Fibroblast of lung (primary cell): ENCODE measurements around the gene EPB41L5. TPM values are rescaled to one million over a fixed set of nuclear protein-coding genes. Genes with fewer than 3 reads are reported as not detected.

Experiments used
- DNase-seq, 2 donors: peaks; one replicate each; pipeline versions ENCODE4 v3.0.0 to v3.0.0-alpha.2; 2010; ENCODE audit warnings: low read depth in 2 of 2
- H2AFZ ChIP-seq: 2 replicates; pipeline ENCODE4 v1.5.1; 2012; ENCODE audit warnings: low read length, control low read depth, inconsistent platforms
- H3K27ac ChIP-seq: 2 replicates; pipeline ENCODE4 v1.5.1; 2011; ENCODE audit warnings: low read length, control low read depth; ENCODE audit not compliant: insufficient read depth
- H3K27me3 ChIP-seq: 2 replicates; pipeline ENCODE4 v1.5.1; 2011; ENCODE audit warnings: mild to moderate bottlenecking, low read length; ENCODE audit not compliant: control insufficient read depth, insufficient read depth
- H3K36me3 ChIP-seq: 2 replicates; pipeline ENCODE4 v1.5.1; 2011; ENCODE audit warnings: low read length; ENCODE audit not compliant: control insufficient read depth, insufficient read depth
- H3K4me1 ChIP-seq: 2 replicates; pipeline ENCODE4 v1.5.1; 2011; ENCODE audit warnings: low read length; ENCODE audit not compliant: control insufficient read depth, insufficient read depth; ENCODE audit errors: extremely low read depth
- H3K4me2 ChIP-seq: 2 replicates; pipeline ENCODE4 v1.5.1; 2011; ENCODE audit warnings: low read length, control low read depth; ENCODE audit not compliant: insufficient read depth; ENCODE audit errors: extremely low read depth
- H3K4me3 ChIP-seq, 4 experiments: fragments of 200-600 bp in 1 of 4; sonication (generic) in 1 of 4; replicated peaks in 1 of 4; 2 replicates each; pipeline ENCODE4 v1.5.1; 2011 to 2016; ENCODE audit warnings: low read length in 4 of 4, low read depth in 3 of 4, mild to moderate bottlenecking in 3 of 4, control low read depth in 2 of 4, inconsistent platforms in 1 of 4, mixed read lengths in 1 of 4; ENCODE audit not compliant: insufficient read depth in 1 of 4; ENCODE audit errors: control extremely low read depth in 1 of 4
- H3K79me2 ChIP-seq: 2 replicates; pipeline ENCODE4 v1.5.1; 2012; ENCODE audit warnings: mild to moderate bottlenecking, low read length, inconsistent platforms; ENCODE audit not compliant: control insufficient read depth, insufficient read depth
- H3K9ac ChIP-seq: 2 replicates; pipeline ENCODE4 v1.5.1; 2011; ENCODE audit warnings: mild to moderate bottlenecking, low read length, control low read depth; ENCODE audit not compliant: insufficient read depth
- H3K9me3 ChIP-seq: 2 replicates; pipeline ENCODE4 v1.5.1; 2012; ENCODE audit warnings: low read depth, low read length; ENCODE audit not compliant: control insufficient read depth, insufficient read depth
- H4K20me1 ChIP-seq: 2 replicates; pipeline ENCODE4 v1.5.1; 2011; ENCODE audit warnings: low read length; ENCODE audit not compliant: control insufficient read depth, insufficient read depth; ENCODE audit errors: extremely low read depth
- CTCF ChIP-seq, 2 donors: IDR thresholded peaks in 1 of 2; conservative IDR thresholded peaks in 1 of 2; 1 replicate in 1 of 2; 2 replicates in 1 of 2; pipeline ENCODE4 v1.5.1; 2011 to 2012; ENCODE audit warnings: low read length in 2 of 2, control low read depth in 1 of 2, inconsistent platforms in 1 of 2, low read depth in 1 of 2, mild to moderate bottlenecking in 1 of 2
- EZH2 ChIP-seq: IDR thresholded peaks from 2 replicates; pipeline ENCODE4 v1.5.1; 2012; ENCODE audit warnings: low read length, control low read depth, mild to moderate bottlenecking; ENCODE audit errors: missing control alignments
- polyA plus RNA-seq, 2 donors: library from polyadenylated mRNA; depleted of rRNA in 1 of 2; stranded (reverse) in 1 of 2; unstranded in 1 of 2; fragments of >200 nt; gene quantifications; 2 replicates each; pipeline ENCODE4 v1.2.1, GENCODE V29; 2011 to 2012; ENCODE audit warnings: missing spikeins in 1 of 2
- total RNA-seq: library from RNA; depleted of rRNA; stranded (reverse); fragments of >200 nt; gene quantifications from 2 replicates; pipeline ENCODE4 v1.2.1, GENCODE V29; 2014

EPB41L5 gene
- total and polyA plus RNA-seq, 2 donors (not counting 1 experiment from before 2014, with no cell fraction given), result 10.6 to 16.2 TPM

- Histone ChIP-seq H3K36me3 (no peaks in the 10 kb centered on the region), H3K4me3 (no peak overlapping the region), H4K20me1 (peaks cover 2% of the 10 kb centered on the region), H3K27ac (no peak overlapping the region), H3K4me2 (no peak overlapping the region), H3K4me1 (no peaks in the 10 kb centered on the region), H3K9ac (no peak overlapping the region), H3K9me3 (no peaks in the 10 kb centered on the region), H3K27me3 (no peaks in the 10 kb centered on the region), H3K79me2 (no peaks in the 10 kb centered on the region), H2AFZ (no peak overlapping the region)
- no peak for DNase-seq
- TF ChIP-seq EZH2, result no peak
- TF ChIP-seq CTCF (conservative IDR thresholded peaks at IDR 0.05 in 1 of 2, IDR thresholded peaks at IDR 0.05 in 1 of 2; ENCODE audit: low read depth in 1 of 2, low read length in 2 of 2), result no peak
Measured at GRCh38 chr2:120091436-120091835, 78.6 kb downstream of the EPB41L5 start.

- DNase-seq, result peak in 1 of 2 donors; percentile 32
- TF ChIP-seq EZH2 (no peak), CTCF (conservative IDR thresholded peaks at IDR 0.05 in 1 of 2, IDR thresholded peaks at IDR 0.05 in 1 of 2; ENCODE audit: low read depth in 1 of 2, low read length in 2 of 2) (no peak)
- Histone ChIP-seq H3K9ac (no peak overlapping the region), H3K27me3 (no peaks in the 10 kb centered on the region), H3K4me2 (no peak overlapping the region), H3K4me3 (no peak overlapping the region), H3K9me3 (no peaks in the 10 kb centered on the region), H2AFZ (no peak overlapping the region), H3K27ac (no peak overlapping the region), H3K79me2 (no peaks in the 10 kb centered on the region), H3K4me1 (no peaks in the 10 kb centered on the region), H3K36me3 (no peaks in the 10 kb centered on the region), H4K20me1 (peaks cover 2% of the 10 kb centered on the region)
Measured at GRCh38 chr2:120094795-120095194, 81.9 kb downstream of the EPB41L5 start.

- Histone ChIP-seq H3K4me1 (peaks cover 2% of the 10 kb centered on the region), H3K36me3 (no peaks in the 10 kb centered on the region), H3K9me3 (no peaks in the 10 kb centered on the region), H4K20me1 (no peaks in the 10 kb centered on the region), H3K27me3 (no peaks in the 10 kb centered on the region), H2AFZ (no peak overlapping the region), H3K4me2 (no peak overlapping the region), H3K4me3 (no peak overlapping the region), H3K27ac (no peak overlapping the region), H3K9ac (no peak overlapping the region), H3K79me2 (no peaks in the 10 kb centered on the region)
- DNase-seq, result no peak
- TF ChIP-seq CTCF (conservative IDR thresholded peaks at IDR 0.05 in 1 of 2, IDR thresholded peaks at IDR 0.05 in 1 of 2; ENCODE audit: low read depth in 1 of 2, low read length in 2 of 2), result no peak
- TF ChIP-seq EZH2, result no peak
Measured at GRCh38 chr2:120100627-120101026, 87.8 kb downstream of the EPB41L5 start.
